Astrocyte (in vitro differentiated cells and primary cell): Measurements from ENCODE around the gene DAZAP1. TPM values are rescaled to one million over a fixed set of nuclear protein-coding genes. Genes with fewer than 3 reads are reported as not detected.

Experiments used
- DNase-seq: peaks from one replicate; pipeline ENCODE4 v3.0.0-alpha.2; 2010; ENCODE audit warnings: low read depth
- FAIRE-seq: peaks from 2 replicates; lab custom pipeline; 2011; peaks lifted over from hg19 to GRCh38; lab: Jason Lieb, UNC
- H2AFZ ChIP-seq: 2 replicates; pipeline ENCODE4 v1.6.0; 2012; ENCODE audit warnings: low read depth, low read length, inconsistent platforms
- H3K27ac ChIP-seq: 2 replicates; pipeline ENCODE4 v1.5.1; 2011; ENCODE audit warnings: low read depth, low read length, inconsistent platforms
- H3K27me3 ChIP-seq: 2 replicates; pipeline ENCODE4 v1.6.0; 2011; ENCODE audit warnings: low read length, inconsistent platforms; ENCODE audit not compliant: insufficient read depth
- H3K36me3 ChIP-seq: 2 replicates; pipeline ENCODE4 v1.5.1; 2011; ENCODE audit warnings: low read length, inconsistent platforms; ENCODE audit not compliant: insufficient read depth
- H3K4me1 ChIP-seq: 2 replicates; pipeline ENCODE4 v1.5.1; 2011; ENCODE audit warnings: low read length, inconsistent platforms; ENCODE audit not compliant: insufficient read depth
- H3K4me2 ChIP-seq: 2 replicates; pipeline ENCODE4 v1.6.0; 2012; ENCODE audit warnings: low read length, inconsistent platforms
- H3K4me3 ChIP-seq: 2 replicates; pipeline ENCODE4 v1.5.1; 2011; ENCODE audit warnings: low read depth, mild to moderate bottlenecking, low read length, inconsistent platforms; ENCODE audit not compliant: insufficient read depth
- H3K79me2 ChIP-seq: 2 replicates; pipeline ENCODE4 v1.6.0; 2012; ENCODE audit warnings: mild to moderate bottlenecking, low read length, inconsistent platforms; ENCODE audit not compliant: insufficient read depth
- H3K9ac ChIP-seq: 2 replicates; pipeline ENCODE4 v1.6.0; 2012; ENCODE audit warnings: mild to moderate bottlenecking, low read length, inconsistent platforms
- H3K9me3 ChIP-seq: 2 replicates; pipeline ENCODE4 v1.5.1; 2012; ENCODE audit warnings: low read depth, mild to moderate bottlenecking, low read length, inconsistent platforms; ENCODE audit not compliant: insufficient read depth
- H4K20me1 ChIP-seq: 2 replicates; pipeline ENCODE4 v1.6.0; 2012; ENCODE audit warnings: low read length, inconsistent platforms; ENCODE audit not compliant: insufficient read depth
- H3K27ac Mint-ChIP-seq: one replicate; pipeline ENCODE4 v1.8.0; 2021; ENCODE audit warnings: mild to moderate bottlenecking, mixed read lengths; ENCODE audit not compliant: unreplicated experiment
- H3K27me3 Mint-ChIP-seq: one replicate; pipeline ENCODE4 v1.8.0; 2021; ENCODE audit warnings: low read depth, mixed read lengths; ENCODE audit not compliant: unreplicated experiment
- H3K36me3 Mint-ChIP-seq: one replicate; pipeline ENCODE4 v1.8.0; 2021; ENCODE audit warnings: low read depth, mixed read lengths; ENCODE audit not compliant: unreplicated experiment
- H3K4me1 Mint-ChIP-seq: one replicate; pipeline ENCODE4 v1.8.0; 2021; ENCODE audit warnings: low read depth, mixed read lengths; ENCODE audit not compliant: unreplicated experiment
- H3K4me3 Mint-ChIP-seq: one replicate; pipeline ENCODE4 v1.8.0; 2021; ENCODE audit warnings: mild to moderate bottlenecking, moderate library complexity, mixed read lengths; ENCODE audit not compliant: unreplicated experiment
- H3K9me3 Mint-ChIP-seq: one replicate; pipeline ENCODE4 v1.8.0; 2021; ENCODE audit warnings: mild to moderate bottlenecking, mixed read lengths; ENCODE audit not compliant: unreplicated experiment
- EZH2 ChIP-seq: IDR thresholded peaks from 2 replicates; pipeline ENCODE4 v1.6.1; 2012; ENCODE audit warnings: mild to moderate bottlenecking, low read length, inconsistent platforms; ENCODE audit not compliant: insufficient read depth
- total RNA-seq: library from RNA; stranded (reverse); gene quantifications from 2 replicates; pipeline ENCODE4 v1.2.1, GENCODE V29; 2021
- TF ChIP-seq, protein P1 (sequence below): IDR thresholded peaks from 2 replicates; pipeline ENCODE4 v1.5.1; 2011; ENCODE audit warnings: low read depth, mild to moderate bottlenecking, inconsistent platforms, low read length, moderate library complexity; ENCODE audit not compliant: insufficient read depth

Gene DAZAP1
- total RNA-seq, 1 donor from 2014 or later, result 108 TPM

DNA sequence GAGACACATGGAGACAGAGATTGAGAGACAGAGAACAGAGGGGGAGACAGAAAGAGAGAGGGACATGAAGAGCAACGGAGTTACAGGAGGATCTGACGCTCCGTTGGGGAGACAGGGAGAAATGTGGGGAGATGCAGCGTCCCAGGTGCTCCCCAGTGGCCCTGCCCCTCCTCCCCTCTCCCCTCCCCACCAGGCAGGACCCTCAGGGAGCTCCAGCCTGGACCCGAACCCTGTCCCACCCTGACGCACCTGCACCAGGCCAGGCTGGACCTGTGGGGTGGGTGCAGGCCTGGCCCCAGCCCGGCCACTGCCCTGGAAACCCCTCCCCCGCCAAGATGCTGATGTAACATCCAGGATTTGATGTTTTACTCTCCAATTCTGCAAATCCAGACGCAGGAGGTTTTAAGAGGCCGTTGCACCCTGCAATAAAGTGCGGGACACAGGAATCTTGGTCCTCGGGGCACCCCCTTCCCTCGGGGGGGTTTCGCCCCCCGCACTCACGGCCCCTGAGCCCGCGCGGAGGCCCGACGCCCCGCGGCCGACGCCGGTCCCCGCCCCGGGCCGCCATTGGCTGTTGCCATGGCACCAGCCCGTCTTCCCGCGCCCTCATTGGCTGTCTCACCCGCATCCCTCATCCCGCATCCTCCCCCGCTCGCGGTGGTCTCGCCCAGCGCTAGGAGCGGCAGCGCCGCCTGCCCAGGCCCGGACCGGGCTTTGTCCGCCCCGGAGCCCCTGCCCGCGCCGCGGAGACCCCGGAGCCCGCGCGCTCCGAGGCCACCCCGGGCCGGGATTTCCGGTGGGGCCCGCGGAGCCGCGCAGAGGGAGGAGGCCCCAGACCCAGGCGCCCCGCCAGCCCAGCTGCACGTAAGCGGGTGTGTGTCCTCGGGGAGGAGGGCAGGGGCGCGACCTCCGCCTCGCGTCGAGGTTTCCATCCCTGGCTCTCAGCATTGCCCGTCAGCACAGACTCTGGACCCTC, 42.4 kb downstream of the DAZAP1 start, which contains the start of gene APC2:
Gene APC2 (plus strand): TSS at position 655 of the 976 bp plus-strand sequence. CDS start 2,881 bp downstream, outside the sequence.
- no peaks in the 10 kb centered on the region for H3K79me2 ChIP-seq
- peaks cover 41% of the 10 kb centered on the region for H3K27me3 ChIP-seq
- H3K27ac Mint-ChIP-seq, result peak within 1 kb of the TSS; percentile 87
- peak; percentile 91 for TF ChIP-seq EZH2
- TF ChIP-seq, protein P1, sequence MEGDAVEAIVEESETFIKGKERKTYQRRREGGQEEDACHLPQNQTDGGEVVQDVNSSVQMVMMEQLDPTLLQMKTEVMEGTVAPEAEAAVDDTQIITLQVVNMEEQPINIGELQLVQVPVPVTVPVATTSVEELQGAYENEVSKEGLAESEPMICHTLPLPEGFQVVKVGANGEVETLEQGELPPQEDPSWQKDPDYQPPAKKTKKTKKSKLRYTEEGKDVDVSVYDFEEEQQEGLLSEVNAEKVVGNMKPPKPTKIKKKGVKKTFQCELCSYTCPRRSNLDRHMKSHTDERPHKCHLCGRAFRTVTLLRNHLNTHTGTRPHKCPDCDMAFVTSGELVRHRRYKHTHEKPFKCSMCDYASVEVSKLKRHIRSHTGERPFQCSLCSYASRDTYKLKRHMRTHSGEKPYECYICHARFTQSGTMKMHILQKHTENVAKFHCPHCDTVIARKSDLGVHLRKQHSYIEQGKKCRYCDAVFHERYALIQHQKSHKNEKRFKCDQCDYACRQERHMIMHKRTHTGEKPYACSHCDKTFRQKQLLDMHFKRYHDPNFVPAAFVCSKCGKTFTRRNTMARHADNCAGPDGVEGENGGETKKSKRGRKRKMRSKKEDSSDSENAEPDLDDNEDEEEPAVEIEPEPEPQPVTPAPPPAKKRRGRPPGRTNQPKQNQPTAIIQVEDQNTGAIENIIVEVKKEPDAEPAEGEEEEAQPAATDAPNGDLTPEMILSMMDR, result no peak
- H4K20me1 ChIP-seq, result peaks cover 44% of the 10 kb centered on the region
- no peak within 1 kb of the TSS for H3K9ac ChIP-seq
- H3K9me3 Mint-ChIP-seq, result no peaks in the 10 kb centered on the region
- no peak within 1 kb of the TSS for H3K27ac ChIP-seq
- FAIRE-seq, result no peak
- DNase-seq, result no peak
- H3K4me1 Mint-ChIP-seq, result no peaks in the 10 kb centered on the region
- peak within 1 kb of the TSS; percentile 55 for H3K4me2 ChIP-seq
- peak within 1 kb of the TSS; percentile 78 for H3K4me3 Mint-ChIP-seq
- no peak within 1 kb of the TSS for H3K4me3 ChIP-seq
- H3K36me3 Mint-ChIP-seq, result peaks cover 4% of the 10 kb centered on the region
- H3K4me1 ChIP-seq, result peaks cover 2% of the 10 kb centered on the region
- H2AFZ ChIP-seq, result peak within 1 kb of the TSS; percentile 41
- peaks cover 38% of the 10 kb centered on the region for H3K27me3 Mint-ChIP-seq
- H3K9me3 ChIP-seq, result no peaks in the 10 kb centered on the region
- no peaks in the 10 kb centered on the region for H3K36me3 ChIP-seq

DNA sequence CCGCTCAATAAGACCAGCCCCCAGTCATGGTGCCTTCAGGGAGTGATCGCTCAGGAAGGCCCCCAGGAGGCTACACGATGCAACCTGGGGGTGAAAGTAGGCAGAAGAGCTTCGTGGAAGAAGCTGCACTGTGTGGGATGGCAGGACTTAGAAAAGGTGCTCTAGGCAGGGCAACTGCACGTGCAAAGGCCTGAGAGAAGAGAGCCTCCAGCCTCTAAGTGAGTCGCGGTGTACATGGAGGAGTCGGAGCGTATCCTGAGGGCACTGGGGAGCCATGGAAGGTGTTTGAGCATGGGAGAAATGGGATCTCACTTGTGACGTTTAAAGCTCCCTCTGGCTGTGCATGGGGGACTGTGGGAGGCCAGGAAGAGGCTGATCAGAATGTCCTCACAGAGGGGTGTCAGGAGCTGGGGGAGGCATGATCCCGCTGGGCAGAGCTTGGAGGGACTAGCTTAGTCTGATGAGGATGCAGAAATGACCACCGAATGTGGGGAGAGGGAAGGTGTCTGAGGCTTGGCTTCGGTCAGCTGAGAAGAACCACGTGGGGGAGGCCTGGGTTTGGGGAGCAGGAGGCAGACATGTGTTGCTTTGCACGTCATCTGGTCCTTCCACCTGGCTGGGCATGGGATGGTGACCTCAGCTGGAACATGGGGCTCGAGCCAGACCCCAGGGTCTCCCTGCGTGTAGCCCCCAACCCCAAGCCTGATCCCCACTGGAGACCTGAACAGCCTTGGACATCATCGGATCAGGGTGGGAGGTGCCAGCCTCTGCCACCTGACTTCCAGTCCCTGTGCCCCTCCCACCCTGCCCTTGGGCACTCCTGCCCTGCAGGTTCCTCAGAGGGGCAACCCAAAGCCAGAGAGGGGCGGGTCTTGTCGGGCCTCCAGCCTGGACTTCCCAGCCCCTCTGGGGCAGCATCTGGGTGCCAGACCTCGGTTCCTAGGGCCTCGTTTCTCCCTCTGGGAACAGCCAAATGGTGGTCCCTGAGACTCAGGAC, 43.6 kb downstream of the DAZAP1 start:
- peaks cover 41% of the 10 kb centered on the region for H3K27me3 ChIP-seq
- no peaks in the 10 kb centered on the region for H3K9me3 ChIP-seq
- H3K4me1 Mint-ChIP-seq, result no peaks in the 10 kb centered on the region
- H3K36me3 ChIP-seq, result no peaks in the 10 kb centered on the region
- peaks cover 38% of the 10 kb centered on the region for H3K27me3 Mint-ChIP-seq
- no peaks in the 10 kb centered on the region for H3K79me2 ChIP-seq
- peaks cover 2% of the 10 kb centered on the region for H3K4me1 ChIP-seq
- no peaks in the 10 kb centered on the region for H3K9me3 Mint-ChIP-seq
- H3K27ac Mint-ChIP-seq, result peak overlapping the region; percentile 48
- no peak overlapping the region for H3K4me3 ChIP-seq
- DNase-seq (no peak), FAIRE-seq (no peak)
- peaks cover 8% of the 10 kb centered on the region for H3K36me3 Mint-ChIP-seq
- H3K4me2 ChIP-seq, result no peak overlapping the region
- TF ChIP-seq EZH2, result no peak
- TF ChIP-seq, protein P1, result no peak
- peak overlapping the region; percentile 78 for H3K4me3 Mint-ChIP-seq
- no peak overlapping the region for H3K27ac ChIP-seq
- H4K20me1 ChIP-seq, result peaks cover 42% of the 10 kb centered on the region
- no peak overlapping the region for H2AFZ ChIP-seq
- H3K9ac ChIP-seq, result no peak overlapping the region
